GM23338 (cell line): ENCODE measurements around the gene EFHC2.

ENCODE experiments used
- CREB1 ChIP-seq: fragments of 250-450 bp; sonication (Bioruptor Pico); IDR thresholded peaks from 2 replicates; pipeline ENCODE4 v1.5.0; 2020; ENCODE audit warnings: low read depth, mild to moderate bottlenecking, moderate library complexity
- EZH2 ChIP-seq: fragments of 200-600 bp; sonication (generic); IDR thresholded peaks from one replicate; pipeline ENCODE4 v1.8.0; 2017; ENCODE audit warnings: antibody characterized with exemption, mild to moderate bottlenecking, low read depth; ENCODE audit not compliant: unreplicated experiment
- EZH2phosphoT487 ChIP-seq: fragments of 200-600 bp; sonication (generic); IDR thresholded peaks from one replicate; pipeline ENCODE4 v1.8.1; 2018; ENCODE audit warnings: antibody characterized with exemption; ENCODE audit not compliant: unreplicated experiment
- JUNB ChIP-seq: IDR thresholded peaks from one replicate; pipeline ENCODE4 v1.6.1; 2016; ENCODE audit warnings: antibody characterized with exemption; ENCODE audit not compliant: unreplicated experiment
- NANOG ChIP-seq: IDR thresholded peaks from 2 replicates; pipeline ENCODE4 v1.6.1; 2016; ENCODE audit warnings: antibody characterized with exemption, borderline replicate concordance
- POLR2AphosphoS5 ChIP-seq: IDR thresholded peaks from 2 replicates; pipeline ENCODE4 v1.6.1; 2016; ENCODE audit warnings: antibody characterized with exemption, low read depth
- ZNF114 ChIP-seq: fragments of 250-450 bp; sonication (Bioruptor Pico); IDR thresholded peaks from 2 replicates; pipeline ENCODE4 v1.5.0; 2020; ENCODE audit warnings: mild to moderate bottlenecking, moderate library complexity
- ZNF331 ChIP-seq: fragments of 250-450 bp; sonication (Bioruptor Pico); IDR thresholded peaks from 2 replicates; pipeline ENCODE4 v1.5.0; 2020; ENCODE audit warnings: low read depth, mild to moderate bottlenecking, moderate library complexity
- TF ChIP-seq, protein P1 (sequence below), 2 experiments: fragments of 200-600 bp in 1 of 2; sonication (generic) in 1 of 2; conservative IDR thresholded peaks; 2 replicates each; pipeline versions ENCODE4 v1.5.1 to v1.6.1; 2016 to 2017; ENCODE audit warnings: antibody characterized with exemption in 2 of 2, low read depth in 2 of 2, mild to moderate bottlenecking in 2 of 2, moderate library complexity in 1 of 2
- TF ChIP-seq, protein P2 (sequence below): IDR thresholded peaks from one replicate; pipeline ENCODE4 v1.6.1; 2018; ENCODE audit warnings: antibody characterized with exemption; ENCODE audit not compliant: unreplicated experiment

DNA sequence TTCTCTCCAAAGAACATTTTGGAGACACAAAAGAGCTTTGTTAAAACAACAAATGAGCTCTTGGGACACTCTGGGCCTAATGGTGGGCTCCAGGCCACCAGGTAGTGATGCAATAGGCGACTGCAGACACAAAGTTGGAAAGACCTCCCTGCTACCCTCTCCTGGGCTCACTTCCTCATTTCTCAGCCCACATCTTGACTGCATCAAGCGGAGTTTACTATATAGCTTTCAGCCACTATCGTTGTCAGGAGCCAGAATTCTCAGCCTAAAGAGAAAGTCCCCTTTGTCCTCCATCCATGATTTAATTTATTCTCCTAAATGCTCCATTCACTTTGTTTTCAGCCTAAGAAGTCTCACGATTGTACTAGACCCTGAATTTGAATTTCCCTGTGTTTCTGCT, 114.9 kb downstream of the EFHC2 start:
- TF ChIP-seq, protein P1, sequence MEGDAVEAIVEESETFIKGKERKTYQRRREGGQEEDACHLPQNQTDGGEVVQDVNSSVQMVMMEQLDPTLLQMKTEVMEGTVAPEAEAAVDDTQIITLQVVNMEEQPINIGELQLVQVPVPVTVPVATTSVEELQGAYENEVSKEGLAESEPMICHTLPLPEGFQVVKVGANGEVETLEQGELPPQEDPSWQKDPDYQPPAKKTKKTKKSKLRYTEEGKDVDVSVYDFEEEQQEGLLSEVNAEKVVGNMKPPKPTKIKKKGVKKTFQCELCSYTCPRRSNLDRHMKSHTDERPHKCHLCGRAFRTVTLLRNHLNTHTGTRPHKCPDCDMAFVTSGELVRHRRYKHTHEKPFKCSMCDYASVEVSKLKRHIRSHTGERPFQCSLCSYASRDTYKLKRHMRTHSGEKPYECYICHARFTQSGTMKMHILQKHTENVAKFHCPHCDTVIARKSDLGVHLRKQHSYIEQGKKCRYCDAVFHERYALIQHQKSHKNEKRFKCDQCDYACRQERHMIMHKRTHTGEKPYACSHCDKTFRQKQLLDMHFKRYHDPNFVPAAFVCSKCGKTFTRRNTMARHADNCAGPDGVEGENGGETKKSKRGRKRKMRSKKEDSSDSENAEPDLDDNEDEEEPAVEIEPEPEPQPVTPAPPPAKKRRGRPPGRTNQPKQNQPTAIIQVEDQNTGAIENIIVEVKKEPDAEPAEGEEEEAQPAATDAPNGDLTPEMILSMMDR (conservative IDR thresholded peaks at IDR 0.05; ENCODE audit: low read depth in 2 of 2): no peak
- no peak for TF ChIP-seq CREB1
- no peak for TF ChIP-seq POLR2AphosphoS5
- TF ChIP-seq EZH2phosphoT487: no peak
- TF ChIP-seq EZH2: no peak
- TF ChIP-seq, protein P2, sequence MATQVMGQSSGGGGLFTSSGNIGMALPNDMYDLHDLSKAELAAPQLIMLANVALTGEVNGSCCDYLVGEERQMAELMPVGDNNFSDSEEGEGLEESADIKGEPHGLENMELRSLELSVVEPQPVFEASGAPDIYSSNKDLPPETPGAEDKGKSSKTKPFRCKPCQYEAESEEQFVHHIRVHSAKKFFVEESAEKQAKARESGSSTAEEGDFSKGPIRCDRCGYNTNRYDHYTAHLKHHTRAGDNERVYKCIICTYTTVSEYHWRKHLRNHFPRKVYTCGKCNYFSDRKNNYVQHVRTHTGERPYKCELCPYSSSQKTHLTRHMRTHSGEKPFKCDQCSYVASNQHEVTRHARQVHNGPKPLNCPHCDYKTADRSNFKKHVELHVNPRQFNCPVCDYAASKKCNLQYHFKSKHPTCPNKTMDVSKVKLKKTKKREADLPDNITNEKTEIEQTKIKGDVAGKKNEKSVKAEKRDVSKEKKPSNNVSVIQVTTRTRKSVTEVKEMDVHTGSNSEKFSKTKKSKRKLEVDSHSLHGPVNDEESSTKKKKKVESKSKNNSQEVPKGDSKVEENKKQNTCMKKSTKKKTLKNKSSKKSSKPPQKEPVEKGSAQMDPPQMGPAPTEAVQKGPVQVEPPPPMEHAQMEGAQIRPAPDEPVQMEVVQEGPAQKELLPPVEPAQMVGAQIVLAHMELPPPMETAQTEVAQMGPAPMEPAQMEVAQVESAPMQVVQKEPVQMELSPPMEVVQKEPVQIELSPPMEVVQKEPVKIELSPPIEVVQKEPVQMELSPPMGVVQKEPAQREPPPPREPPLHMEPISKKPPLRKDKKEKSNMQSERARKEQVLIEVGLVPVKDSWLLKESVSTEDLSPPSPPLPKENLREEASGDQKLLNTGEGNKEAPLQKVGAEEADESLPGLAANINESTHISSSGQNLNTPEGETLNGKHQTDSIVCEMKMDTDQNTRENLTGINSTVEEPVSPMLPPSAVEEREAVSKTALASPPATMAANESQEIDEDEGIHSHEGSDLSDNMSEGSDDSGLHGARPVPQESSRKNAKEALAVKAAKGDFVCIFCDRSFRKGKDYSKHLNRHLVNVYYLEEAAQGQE: no peak
- TF ChIP-seq ZNF331 (CRISPR knock-in tag): no peak
- TF ChIP-seq ZNF114 (CRISPR knock-in tag): no peak
- no peak for TF ChIP-seq NANOG
- no peak for TF ChIP-seq JUNB
